ENCODE results near the gene MIR17HG.

Gene MIR17HG
- total RNA-seq, result 9.4 to 67.7 (median 23.5) reads per million in 9 experiments

GRCh38 chr13:91347202-91347995 is at the start of gene MIR17HG:
MIR17HG (plus strand) TSS chr13:91347687.
- Mint-ChIP-seq H3K36me3 (ENCODE audit: insufficient read depth) (peaks cover 25% of the 10 kb centered on the region), H3K27ac (peak within 1 kb of the TSS; percentile 91 to 98), H3K4me1 (ENCODE audit: low read depth in 2 of 2) (peaks cover 13 to 14% of the 10 kb centered on the region in 2 donors), H3K4me3 (peak within 1 kb of the TSS; percentile 98 to 100), H3K9me3 (no peaks in the 10 kb centered on the region), H3K27me3 (no peaks in the 10 kb centered on the region)
- ATAC-seq (replicated peaks) (peak; percentile 55), DNase-seq (peak; percentile 67 to 73 (median 70))

- Mint-ChIP-seq H3K9me3 (no peaks in the 10 kb centered on the region), H3K27ac (no peak overlapping the region), H3K27me3 (peaks cover 23 to 35% of the 10 kb centered on the region in 2 donors), H3K36me3 (ENCODE audit: insufficient read depth) (no peaks in the 10 kb centered on the region), H3K4me1 (ENCODE audit: low read depth in 2 of 2) (no peaks in the 10 kb centered on the region), H3K4me3 (no peak overlapping the region)
- no peak for DNase-seq
- ATAC-seq (replicated peaks), result no peak
Measured at GRCh38 chr13:91298060-91298459, 49.4 kb upstream of the MIR17HG start.

GRCh38 chr13:91302111-91302510 is 45.4 kb upstream of the MIR17HG start:
- ATAC-seq (replicated peaks) (no peak), DNase-seq (no peak)
- Mint-ChIP-seq H3K4me3 (no peak overlapping the region), H3K36me3 (ENCODE audit: insufficient read depth) (no peaks in the 10 kb centered on the region), H3K27ac (no peak overlapping the region), H3K9me3 (no peaks in the 10 kb centered on the region), H3K4me1 (ENCODE audit: low read depth in 2 of 2) (no peaks in the 10 kb centered on the region), H3K27me3 (peaks cover 7% of the 10 kb centered on the region in 2 donors)

GRCh38 chr13:91303031-91303430 is 44.5 kb upstream of the MIR17HG start:
- no peak for ATAC-seq (replicated peaks)
- DNase-seq, result no peak
- no peak overlapping the region for H3K4me3 Mint-ChIP-seq
- peaks cover 5 to 7% of the 10 kb centered on the region in 2 donors for H3K27me3 Mint-ChIP-seq
- H3K9me3 Mint-ChIP-seq, result no peaks in the 10 kb centered on the region
- no peaks in the 10 kb centered on the region for H3K4me1 Mint-ChIP-seq (ENCODE audit: low read depth in 2 of 2)
- no peak overlapping the region for H3K27ac Mint-ChIP-seq
- H3K36me3 Mint-ChIP-seq (ENCODE audit: insufficient read depth), result no peaks in the 10 kb centered on the region

GRCh38 chr13:91304741-91305140 is 42.7 kb upstream of the MIR17HG start:
- Mint-ChIP-seq H3K36me3 (ENCODE audit: insufficient read depth) (no peaks in the 10 kb centered on the region), H3K27me3 (peaks cover 1 to 5% of the 10 kb centered on the region in 2 donors), H3K27ac (no peak overlapping the region), H3K4me1 (ENCODE audit: low read depth in 2 of 2) (no peaks in the 10 kb centered on the region), H3K9me3 (no peaks in the 10 kb centered on the region), H3K4me3 (no peak overlapping the region)
- DNase-seq (no peak), ATAC-seq (replicated peaks) (no peak)

- no peak for ATAC-seq (replicated peaks)
- H3K27ac Mint-ChIP-seq, result no peak overlapping the region
Measured at GRCh38 chr13:91305652-91306051, 41.8 kb upstream of the MIR17HG start.

GRCh38 chr13:91307887-91308286 is 39.6 kb upstream of the MIR17HG start:
- Mint-ChIP-seq H3K36me3 (ENCODE audit: insufficient read depth) (no peaks in the 10 kb centered on the region), H3K4me1 (ENCODE audit: low read depth in 2 of 2) (no peaks in the 10 kb centered on the region), H3K9me3 (no peaks in the 10 kb centered on the region), H3K27me3 (no peaks in the 10 kb centered on the region), H3K4me3 (no peak overlapping the region), H3K27ac (no peak overlapping the region)
- no peak for DNase-seq
- no peak for ATAC-seq (replicated peaks)

More at GRCh38 chr13:91305652-91306051, 41.8 kb upstream of the MIR17HG start:
- no peak overlapping the region for H3K4me3 Mint-ChIP-seq
- no peak for DNase-seq
- H3K36me3 Mint-ChIP-seq (ENCODE audit: insufficient read depth), result no peaks in the 10 kb centered on the region
- no peaks in the 10 kb centered on the region for H3K4me1 Mint-ChIP-seq (ENCODE audit: low read depth in 2 of 2)
- H3K27me3 Mint-ChIP-seq, result peaks cover 0 to 5% of the 10 kb centered on the region in 2 donors
- no peaks in the 10 kb centered on the region for H3K9me3 Mint-ChIP-seq

GRCh38 chr13:91308299-91308698 is 39.2 kb upstream of the MIR17HG start:
- Mint-ChIP-seq H3K4me3 (no peak overlapping the region), H3K4me1 (ENCODE audit: low read depth in 2 of 2) (no peaks in the 10 kb centered on the region), H3K27me3 (no peaks in the 10 kb centered on the region), H3K27ac (no peak overlapping the region), H3K9me3 (no peaks in the 10 kb centered on the region), H3K36me3 (ENCODE audit: insufficient read depth) (no peaks in the 10 kb centered on the region)
- no peak for DNase-seq
- no peak for ATAC-seq (replicated peaks)

GRCh38 chr13:91311491-91311890 is 36.0 kb upstream of the MIR17HG start:
- no peak for ATAC-seq (replicated peaks)
- DNase-seq, result no peak
- H3K4me1 Mint-ChIP-seq (ENCODE audit: low read depth in 2 of 2), result peaks cover 0 to 4% of the 10 kb centered on the region in 2 donors
- peaks cover 0 to 5% of the 10 kb centered on the region in 2 donors for H3K27me3 Mint-ChIP-seq
- H3K9me3 Mint-ChIP-seq, result no peaks in the 10 kb centered on the region
- no peaks in the 10 kb centered on the region for H3K36me3 Mint-ChIP-seq (ENCODE audit: insufficient read depth)
- H3K4me3 Mint-ChIP-seq, result no peak overlapping the region
- no peak overlapping the region for H3K27ac Mint-ChIP-seq

GRCh38 chr13:91312324-91312723 is 35.2 kb upstream of the MIR17HG start:
- H3K27ac Mint-ChIP-seq, result no peak overlapping the region
- H3K4me3 Mint-ChIP-seq, result no peak overlapping the region

GRCh38 chr13:91313103-91313502 is 34.4 kb upstream of the MIR17HG start:
- H3K27me3 Mint-ChIP-seq, result peaks cover 0 to 18% of the 10 kb centered on the region in 2 donors
- H3K36me3 Mint-ChIP-seq (ENCODE audit: insufficient read depth), result no peaks in the 10 kb centered on the region
- no peak overlapping the region for H3K27ac Mint-ChIP-seq
- H3K9me3 Mint-ChIP-seq, result no peaks in the 10 kb centered on the region
- peak; percentile 78 for ATAC-seq (replicated peaks)
- peaks cover 0 to 4% of the 10 kb centered on the region in 2 donors for H3K4me1 Mint-ChIP-seq (ENCODE audit: low read depth in 2 of 2)
- DNase-seq, result peak in 2 of 3 experiments; percentile 5 to 22
- H3K4me3 Mint-ChIP-seq, result peak overlapping the region in 1 of 2 donors; percentile 46

More at GRCh38 chr13:91312324-91312723, 35.2 kb upstream of the MIR17HG start:
- H3K4me1 Mint-ChIP-seq (ENCODE audit: low read depth in 2 of 2), result peaks cover 0 to 4% of the 10 kb centered on the region in 2 donors
- DNase-seq (no peak), ATAC-seq (replicated peaks) (no peak)
- H3K36me3 Mint-ChIP-seq (ENCODE audit: insufficient read depth), result no peaks in the 10 kb centered on the region
- no peaks in the 10 kb centered on the region for H3K9me3 Mint-ChIP-seq
- peaks cover 0 to 13% of the 10 kb centered on the region in 2 donors for H3K27me3 Mint-ChIP-seq

- H3K4me1 Mint-ChIP-seq (ENCODE audit: low read depth in 2 of 2), result peaks cover 0 to 4% of the 10 kb centered on the region in 2 donors
- H3K27me3 Mint-ChIP-seq, result peaks cover 0 to 18% of the 10 kb centered on the region in 2 donors
- ATAC-seq (replicated peaks) (peak; percentile 75), DNase-seq (no peak)
- H3K4me3 Mint-ChIP-seq, result peak overlapping the region in 1 of 2 donors; percentile 46
- no peaks in the 10 kb centered on the region for H3K36me3 Mint-ChIP-seq (ENCODE audit: insufficient read depth)
- no peak overlapping the region for H3K27ac Mint-ChIP-seq
- H3K9me3 Mint-ChIP-seq, result no peaks in the 10 kb centered on the region
Measured at GRCh38 chr13:91313581-91313980, 33.9 kb upstream of the MIR17HG start.

- ATAC-seq (replicated peaks) (no peak), DNase-seq (no peak)
- Mint-ChIP-seq H3K4me3 (no peak overlapping the region), H3K36me3 (ENCODE audit: insufficient read depth) (no peaks in the 10 kb centered on the region), H3K27me3 (peaks cover 0 to 22% of the 10 kb centered on the region in 2 donors), H3K4me1 (ENCODE audit: low read depth in 2 of 2) (peaks cover 0 to 4% of the 10 kb centered on the region in 2 donors), H3K27ac (no peak overlapping the region), H3K9me3 (no peaks in the 10 kb centered on the region)
Measured at GRCh38 chr13:91314888-91315287, 32.6 kb upstream of the MIR17HG start.

- ATAC-seq (replicated peaks) (no peak), DNase-seq (no peak)
- H3K27me3 Mint-ChIP-seq, result peaks cover 0 to 26% of the 10 kb centered on the region in 2 donors
- no peaks in the 10 kb centered on the region for H3K36me3 Mint-ChIP-seq (ENCODE audit: insufficient read depth)
- H3K9me3 Mint-ChIP-seq, result no peaks in the 10 kb centered on the region
- H3K4me3 Mint-ChIP-seq, result no peak overlapping the region
- H3K4me1 Mint-ChIP-seq (ENCODE audit: low read depth in 2 of 2), result peaks cover 4 to 10% of the 10 kb centered on the region in 2 donors
- no peak overlapping the region for H3K27ac Mint-ChIP-seq
Measured at GRCh38 chr13:91318886-91319285, 28.6 kb upstream of the MIR17HG start.

Data from effector memory CD8-positive, alpha-beta T cell (primary cell).